Gastroesophageal sphincter (tissue), 4 donors: ENCODE results near the gene ZNF541. TPM values are rescaled to one million over a fixed set of nuclear protein-coding genes. Genes with fewer than 3 reads are reported as not detected.

ENCODE experiments used
- ATAC-seq: fragments of 150-250 bp; one replicate; pipeline ENCODE4 v1.9.1; 2016; ENCODE audit warnings: mild to moderate bottlenecking, moderate library complexity
- H3K27ac ChIP-seq, 4 donors: fragments of 200-600 bp; sonication (generic) in 3 of 4; 1 replicate in 3 of 4; 2 replicates in 1 of 4; pipeline ENCODE4 v1.5.1; 2016 to 2019
- H3K27me3 ChIP-seq: fragments of 200-600 bp; sonication (generic); one replicate; pipeline ENCODE4 v1.5.1; 2019
- H3K36me3 ChIP-seq, 2 donors: fragments of 200-600 bp; sonication (generic); one replicate each; pipeline ENCODE4 v1.5.1; 2019; ENCODE audit warnings: control low read depth in 1 of 2
- H3K4me1 ChIP-seq, 3 donors: fragments of 200-600 bp; sonication (generic); 1 replicate in 2 of 3; 2 replicates in 1 of 3; pipeline ENCODE4 v1.5.1; 2016 to 2019; ENCODE audit warnings: control low read depth in 2 of 3
- H3K4me3 ChIP-seq, 2 donors: fragments of 200-600 bp; sonication (generic); one replicate each; pipeline ENCODE4 v1.5.1; 2019; ENCODE audit warnings: mild to moderate bottlenecking in 1 of 2, moderate library complexity in 1 of 2
- H3K9me3 ChIP-seq, 3 donors: fragments of 200-600 bp; sonication (generic); one replicate each; pipeline ENCODE4 v1.5.1; 2017 to 2019; ENCODE audit warnings: control low read depth in 2 of 3
- CTCF ChIP-seq, 4 experiments: fragments of 200-600 bp in 2 of 4; fragments of 450-650 bp in 2 of 4; sonication (generic) in 1 of 4; IDR thresholded peaks; one replicate each; pipeline ENCODE4 v1.5.1; 2017 to 2019; ENCODE audit warnings: antibody characterized with exemption in 4 of 4, mild to moderate bottlenecking in 2 of 4, moderate library complexity in 2 of 4
- EP300 ChIP-seq: sonication (generic); formaldehyde crosslinking; IDR thresholded peaks from one replicate; pipeline ENCODE4 v1.6.1; 2017; ENCODE audit warnings: antibody characterized with exemption, mild to moderate bottlenecking
- POLR2A ChIP-seq, 2 donors: fragments of 450-650 bp; IDR thresholded peaks; one replicate each; pipeline ENCODE4 v1.6.1; 2017; ENCODE audit warnings: antibody characterized with exemption in 2 of 2, mild to moderate bottlenecking in 2 of 2, moderate library complexity in 1 of 2
- POLR2AphosphoS5 ChIP-seq: sonication (generic); formaldehyde crosslinking; IDR thresholded peaks from one replicate; pipeline ENCODE4 v1.6.1; 2017; ENCODE audit warnings: antibody characterized with exemption
- WGBS, 2 donors: methylation state at CpG; one replicate each; pipeline ENCODE4 v1.1.5; 2018; ENCODE audit warnings: low coverage in 1 of 2; 5-methylcytosine and 5-hydroxymethylcytosine counted together
- total RNA-seq, 4 donors: library from RNA; depleted of rRNA; stranded (reverse); fragments of >200 nt; gene quantifications; one replicate each; pipeline ENCODE4 v1.1.0, GENCODE V29; 2016

Gene ZNF541
- total RNA-seq, 4 donors from 2014 or later, result 0.05 TPM; not detected in 3

GRCh38 chr19:47549261-47549862 lies 23.6 kb downstream of the ZNF541 start:
- no peaks in the 10 kb centered on the region for H3K9me3 ChIP-seq
- H3K4me3 ChIP-seq, result no peak overlapping the region
- H3K36me3 ChIP-seq, result no peaks in the 10 kb centered on the region
- TF ChIP-seq CTCF (IDR thresholded peaks at IDR 0.05) (no peak), POLR2A (IDR thresholded peaks at IDR 0.05) (no peak), EP300 (no peak), POLR2AphosphoS5 (no peak)
- H3K27me3 ChIP-seq, result peaks cover 28% of the 10 kb centered on the region
- WGBS, 2 donors, result 72 to 81% methylated on average over 8 of the region's 13 CpGs
- H3K4me1 ChIP-seq, result peaks cover 0 to 11% (median 5%) of the 10 kb centered on the region in 3 donors
- ATAC-seq, result no peak
- H3K27ac ChIP-seq, result no peak overlapping the region

- H3K27ac ChIP-seq, result no peak overlapping the region
- H3K36me3 ChIP-seq, result no peaks in the 10 kb centered on the region
- 73% methylated on average over 2 of the region's 2 CpGs; no CpG with 5 or more reads in 1 of the 2 donors for WGBS, 2 donors
- no peak for TF ChIP-seq CTCF (IDR thresholded peaks at IDR 0.05)
- TF ChIP-seq EP300, result no peak
- TF ChIP-seq POLR2A (IDR thresholded peaks at IDR 0.05), result no peak
- no peak overlapping the region for H3K4me3 ChIP-seq
- H3K27me3 ChIP-seq, result peaks cover 34% of the 10 kb centered on the region
- no peaks in the 10 kb centered on the region for H3K9me3 ChIP-seq
- peaks cover 0 to 14% (median 5%) of the 10 kb centered on the region in 3 donors for H3K4me1 ChIP-seq
- no peak for ATAC-seq
Measured at GRCh38 chr19:47547199-47547598, 25.7 kb downstream of the ZNF541 start.

- H3K36me3 ChIP-seq, result no peaks in the 10 kb centered on the region
- WGBS, 2 donors, result 80% methylated on average over 1 of the region's 75 CpGs; no CpG with 5 or more reads in 1 of the 2 donors
- peaks cover 34% of the 10 kb centered on the region for H3K27me3 ChIP-seq
- TF ChIP-seq EP300 (no peak), POLR2A (IDR thresholded peaks at IDR 0.05) (no peak), POLR2AphosphoS5 (no peak), CTCF (IDR thresholded peaks at IDR 0.05) (no peak)
- H3K4me1 ChIP-seq, result peaks cover 0 to 15% (median 5%) of the 10 kb centered on the region in 3 donors
- no peak for ATAC-seq
- no peaks in the 10 kb centered on the region for H3K9me3 ChIP-seq
- H3K27ac ChIP-seq, result no peak overlapping the region
- peak overlapping the region in 1 of 2 donors; percentile 35 for H3K4me3 ChIP-seq
Measured at GRCh38 chr19:47545061-47545948, 27.6 kb downstream of the ZNF541 start.

GRCh38 chr19:47544476-47544875 lies 28.5 kb downstream of the ZNF541 start:
- ATAC-seq, result no peak
- no peak overlapping the region for H3K4me3 ChIP-seq
- H3K36me3 ChIP-seq, result no peaks in the 10 kb centered on the region
- no peak for TF ChIP-seq POLR2A (IDR thresholded peaks at IDR 0.05)
- no peak for TF ChIP-seq CTCF (IDR thresholded peaks at IDR 0.05)
- no peak for TF ChIP-seq EP300
- TF ChIP-seq POLR2AphosphoS5, result no peak
- no peaks in the 10 kb centered on the region for H3K9me3 ChIP-seq
- WGBS, 2 donors, result 100% methylated on average over 4 of the region's 22 CpGs; no CpG with 5 or more reads in 1 of the 2 donors
- peaks cover 0 to 15% (median 5%) of the 10 kb centered on the region in 3 donors for H3K4me1 ChIP-seq
- H3K27me3 ChIP-seq, result peaks cover 34% of the 10 kb centered on the region
- H3K27ac ChIP-seq, result no peak overlapping the region
